Lung (tissue), 12 donors: Measurements from ENCODE around the gene NUP43. TPM values are rescaled to one million over a fixed set of nuclear protein-coding genes. Genes with fewer than 3 reads are reported as not detected.
"Not testable (repeated sequence)": the region's sequence is repeated elsewhere in the genome, so short reads cannot be mapped to it uniquely, and the experiment has no call there.

Experiments
- ATAC-seq: fragments of 200-7000 bp; cut with Tn5 transposase; one replicate; pipeline ENCODE4 v1.9.1; 2020; ENCODE audit warnings: moderate number of reproducible peaks; ENCODE audit not compliant: insufficient read depth, low FRiP score
- DNase-seq, 3 donors: peaks; one replicate each; pipeline ENCODE4 v3.0.0-alpha.2; 2013 to 2017
- H3K27ac ChIP-seq, 2 donors: one replicate each; pipeline ENCODE4 v1.5.1; 2013; ENCODE audit warnings: mild to moderate bottlenecking in 2 of 2, moderate library complexity in 2 of 2, control low read depth in 1 of 2, inconsistent platforms in 1 of 2, low read depth in 1 of 2, low read length in 1 of 2
- H3K27me3 ChIP-seq, 3 donors: one replicate each; pipeline ENCODE4 v1.5.1; 2013; ENCODE audit warnings: low read length in 2 of 3; ENCODE audit not compliant: control insufficient read depth in 3 of 3, insufficient read depth in 3 of 3
- H3K36me3 ChIP-seq, 4 donors: one replicate each; pipeline ENCODE4 v1.5.1; 2013; ENCODE audit warnings: low read length in 4 of 4, mild to moderate bottlenecking in 1 of 4, moderate library complexity in 1 of 4; ENCODE audit not compliant: control insufficient read depth in 4 of 4, insufficient read depth in 4 of 4
- H3K4me1 ChIP-seq, 5 donors: one replicate each; pipeline ENCODE4 v1.5.1; 2013; ENCODE audit warnings: low read length in 5 of 5, mild to moderate bottlenecking in 2 of 5, moderate library complexity in 1 of 5; ENCODE audit not compliant: control insufficient read depth in 5 of 5, insufficient read depth in 5 of 5
- H3K4me3 ChIP-seq: one replicate; pipeline ENCODE4 v1.5.1; 2013; ENCODE audit warnings: mild to moderate bottlenecking, control low read depth, moderate library complexity
- H3K9ac ChIP-seq, 2 donors: one replicate each; pipeline ENCODE4 v1.5.1; 2013; ENCODE audit warnings: low read length in 2 of 2, control low read depth in 1 of 2; ENCODE audit not compliant: insufficient read depth in 1 of 2
- H3K9me3 ChIP-seq, 4 donors: one replicate each; pipeline ENCODE4 v1.5.1; 2013; ENCODE audit warnings: low read length in 3 of 4, mild to moderate bottlenecking in 1 of 4, moderate library complexity in 1 of 4; ENCODE audit not compliant: control insufficient read depth in 4 of 4, insufficient read depth in 3 of 4
- CTCF ChIP-seq: IDR thresholded peaks from 2 replicates; pipeline ENCODE4 v1.5.1; 2012; ENCODE audit warnings: mild to moderate bottlenecking; ENCODE audit errors: control extremely low read depth, extremely low read depth
- WGBS, 2 donors: extraction: QIAGEN DNeasy Blood & Tissue Kit; methylation state at CpG; one replicate each; pipeline ENCODE4 v1.1.7; 2013; 5-methylcytosine and 5-hydroxymethylcytosine counted together
- polyA plus RNA-seq, 2 donors: library from polyadenylated mRNA; stranded (reverse); fragments of 200-250 nt; gene quantifications; one replicate each; pipeline ENCODE4 v1.2.1, GENCODE V29; 2013
- total RNA-seq, 2 donors: library from RNA; depleted of rRNA in 1 of 2; stranded (reverse); fragments of >200 nt in 1 of 2; gene quantifications; one replicate each; pipeline ENCODE4 v1.2.1, GENCODE V29; 2014 to 2021
- donor health status: control.
- donor health status: control.
- donor health status: Bipolar disorder and iron deficiency.
- donor health status: healthy.
- donor health status: DM: yes; HTN: yes; CAD: no.

NUP43 gene
- total and polyA plus RNA-seq, 4 donors = 6.5 to 30.2 (median 19.8) TPM

GRCh38 chr6:149755300-149756260 lies 9.3 kb upstream of the NUP43 start:
- no peak for DNase-seq
- H3K9me3 ChIP-seq = no peaks in the 10 kb centered on the region
- H3K36me3 ChIP-seq = peaks cover 0 to 9% (median 2%) of the 10 kb centered on the region in 4 donors

DNA sequence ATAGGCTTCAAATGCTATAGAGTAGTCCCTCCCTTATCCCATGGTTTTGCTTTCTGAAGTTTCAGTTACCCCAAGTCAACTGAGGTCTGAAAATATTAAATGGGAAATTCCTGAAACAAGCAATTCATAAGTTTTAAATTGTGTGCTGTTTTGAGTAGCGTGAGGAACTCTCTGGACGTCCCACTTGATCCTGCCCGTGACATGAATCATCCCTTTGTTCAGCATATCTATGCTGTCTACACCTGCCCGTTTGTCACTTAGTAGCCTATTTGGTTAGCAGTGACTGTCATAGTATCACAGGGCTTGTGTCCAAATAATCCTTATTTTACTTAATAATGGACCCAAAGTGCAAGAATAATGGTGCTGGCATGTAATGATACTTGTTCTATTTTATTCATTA lies 8.2 kb upstream of the NUP43 start:
- no peak for TF ChIP-seq CTCF
- H3K9ac ChIP-seq = no peak overlapping the region
- no peaks in the 10 kb centered on the region for H3K9me3 ChIP-seq
- DNase-seq (no peak), ATAC-seq (no peak)
- no peak overlapping the region for H3K4me3 ChIP-seq
- no peaks in the 10 kb centered on the region for H3K27me3 ChIP-seq
- H3K27ac ChIP-seq = no peak overlapping the region
- peaks cover 0 to 5% (median 2%) of the 10 kb centered on the region in 4 donors for H3K36me3 ChIP-seq
- H3K4me1 ChIP-seq = peaks cover 0 to 9% (median 0%) of the 10 kb centered on the region in 5 donors
- 80 to 84% methylated on average over 4 of the region's 4 CpGs for WGBS, 2 donors

More at GRCh38 chr6:149755300-149756260, 9.3 kb upstream of the NUP43 start:
- Histone ChIP-seq H3K9ac (no peak overlapping the region), H3K4me1 (peaks cover 0 to 9% (median 0%) of the 10 kb centered on the region in 5 donors), H3K4me3 (no peak overlapping the region), H3K27me3 (no peaks in the 10 kb centered on the region), H3K27ac (peak overlapping the region in 1 of 2 donors; percentile 33)
- ATAC-seq = no peak
- 80 to 81% methylated on average over 9 of the region's 9 CpGs for WGBS, 2 donors
- no peak for TF ChIP-seq CTCF

DNA sequence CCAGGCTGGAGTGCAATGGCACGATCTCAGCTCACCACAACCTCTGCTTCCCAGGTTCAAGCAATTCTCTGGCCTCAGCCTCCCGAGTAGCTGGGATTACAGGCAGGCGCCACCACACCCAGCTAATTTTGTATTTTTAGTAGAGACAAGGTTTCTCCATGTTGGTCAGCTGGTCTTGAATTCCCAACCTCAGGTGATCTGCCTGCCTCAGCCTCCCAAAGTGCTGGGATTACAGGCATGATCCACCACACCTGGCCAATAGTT lies 7.0 kb upstream of the NUP43 start:
- DNase-seq, H3K9ac ChIP-seq, H3K27ac ChIP-seq, ATAC-seq, H3K4me3 ChIP-seq, H3K9me3 ChIP-seq, H3K36me3 ChIP-seq, H3K27me3 ChIP-seq, H3K4me1 ChIP-seq: not testable (repeated sequence)
- WGBS, 2 donors = 39 to 84% methylated on average over 3 of the region's 3 CpGs

DNA sequence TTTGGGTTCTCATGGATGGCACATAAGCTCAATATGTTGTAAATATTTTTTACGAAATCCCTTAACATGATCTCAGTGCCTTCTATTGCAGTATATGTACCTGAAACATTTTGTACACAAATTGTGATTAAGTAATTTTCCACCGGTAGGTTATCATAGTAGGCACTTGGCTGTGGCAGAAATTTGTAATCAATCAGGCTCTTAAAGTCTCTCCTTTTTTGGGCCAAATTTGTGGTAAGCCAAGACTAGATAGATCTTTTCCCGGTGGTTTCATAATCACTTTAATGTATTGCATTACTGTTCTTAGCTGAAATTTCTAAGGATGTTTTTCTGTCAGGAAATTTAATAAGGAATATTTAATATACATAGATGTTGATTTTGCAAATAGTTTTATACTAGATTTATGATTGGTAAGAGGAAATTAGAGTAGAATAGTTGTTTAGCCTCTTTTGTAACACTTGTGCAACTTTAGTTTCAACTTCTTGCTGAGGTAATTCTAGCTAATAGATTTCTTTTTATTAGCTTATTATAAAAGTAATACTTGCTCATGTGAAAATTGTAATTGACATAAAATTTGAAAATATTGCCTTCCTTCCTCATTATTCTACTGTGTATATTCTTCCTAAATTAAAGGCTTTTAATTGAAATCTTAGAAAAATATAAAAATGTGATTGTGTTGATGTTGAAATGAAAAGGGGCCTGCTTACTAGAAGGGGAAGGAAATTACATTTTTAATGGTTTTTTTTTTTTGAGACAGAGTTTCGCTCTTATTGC lies 6.5 kb upstream of the NUP43 start:
- Histone ChIP-seq H3K36me3 (peaks cover 0 to 5% (median 1%) of the 10 kb centered on the region in 4 donors), H3K4me3 (no peak overlapping the region), H3K27ac (no peak overlapping the region), H3K27me3 (no peaks in the 10 kb centered on the region), H3K9me3 (no peaks in the 10 kb centered on the region), H3K4me1 (peaks cover 0 to 9% (median 2%) of the 10 kb centered on the region in 5 donors), H3K9ac (no peak overlapping the region)
- whole genome bisulfite sequencing, 2 donors = 39 to 59% methylated on average over 4 of the region's 4 CpGs
- DNase-seq = no peak
- no peak for ATAC-seq
- TF ChIP-seq CTCF = no peak

GRCh38 chr6:149751920-149752319 lies 5.6 kb upstream of the NUP43 start:
- ATAC-seq, H3K4me3 ChIP-seq, DNase-seq, H3K9me3 ChIP-seq, H3K4me1 ChIP-seq, H3K27me3 ChIP-seq, H3K27ac ChIP-seq, H3K9ac ChIP-seq, H3K36me3 ChIP-seq: not testable (repeated sequence)
- 91 to 97% methylated on average over 5 of the region's 5 CpGs for WGBS, 2 donors
